Brain microvascular endothelial cell (primary cell): ENCODE measurements around the gene ASPSCR1.

Experiments used
- DNase-seq: peaks from one replicate; pipeline ENCODE4 v3.0.0-alpha.2; 2020
- H3K27ac ChIP-seq: fragments of 250-450 bp; sonication (Bioruptor Pico); 2 replicates; pipeline ENCODE4 v1.5.1; 2020; ENCODE audit warnings: mild to moderate bottlenecking, moderate library complexity
- H3K27me3 ChIP-seq: fragments of 250-450 bp; sonication (Bioruptor Pico); replicated peaks from 2 replicates; pipeline ENCODE4 v1.5.1; 2020; ENCODE audit warnings: mild to moderate bottlenecking
- H3K36me3 ChIP-seq: fragments of 250-450 bp; sonication (Bioruptor Pico); replicated peaks from 2 replicates; pipeline ENCODE4 v1.5.1; 2020; ENCODE audit warnings: mild to moderate bottlenecking
- H3K4me3 ChIP-seq: 2 replicates; pipeline ENCODE4 v1.5.1; 2011; ENCODE audit warnings: low read depth, mild to moderate bottlenecking, control low read depth, low read length, moderate library complexity
- in situ Hi-C: cut with HindIII; loops from 2 replicates; pipeline ENCODE4 v1.10.0; 2017; ENCODE audit warnings: low sequenced_read_pairs, low pct_ligation_motif_present
- TF ChIP-seq, protein P1 (sequence below): IDR thresholded peaks from 2 replicates; pipeline ENCODE4 v1.5.1; 2011; ENCODE audit warnings: low read depth, mild to moderate bottlenecking, moderate library complexity, low read length, control low read depth, inconsistent platforms; ENCODE audit errors: missing control alignments

Gene ASPSCR1

GRCh38 chr17:82050761-82051641, 73.6 kb downstream of the ASPSCR1 start:
- peaks cover 31% of the 10 kb centered on the region for H3K36me3 ChIP-seq
- H3K4me3 ChIP-seq = peak overlapping the region; percentile 77
- TF ChIP-seq, protein P1, sequence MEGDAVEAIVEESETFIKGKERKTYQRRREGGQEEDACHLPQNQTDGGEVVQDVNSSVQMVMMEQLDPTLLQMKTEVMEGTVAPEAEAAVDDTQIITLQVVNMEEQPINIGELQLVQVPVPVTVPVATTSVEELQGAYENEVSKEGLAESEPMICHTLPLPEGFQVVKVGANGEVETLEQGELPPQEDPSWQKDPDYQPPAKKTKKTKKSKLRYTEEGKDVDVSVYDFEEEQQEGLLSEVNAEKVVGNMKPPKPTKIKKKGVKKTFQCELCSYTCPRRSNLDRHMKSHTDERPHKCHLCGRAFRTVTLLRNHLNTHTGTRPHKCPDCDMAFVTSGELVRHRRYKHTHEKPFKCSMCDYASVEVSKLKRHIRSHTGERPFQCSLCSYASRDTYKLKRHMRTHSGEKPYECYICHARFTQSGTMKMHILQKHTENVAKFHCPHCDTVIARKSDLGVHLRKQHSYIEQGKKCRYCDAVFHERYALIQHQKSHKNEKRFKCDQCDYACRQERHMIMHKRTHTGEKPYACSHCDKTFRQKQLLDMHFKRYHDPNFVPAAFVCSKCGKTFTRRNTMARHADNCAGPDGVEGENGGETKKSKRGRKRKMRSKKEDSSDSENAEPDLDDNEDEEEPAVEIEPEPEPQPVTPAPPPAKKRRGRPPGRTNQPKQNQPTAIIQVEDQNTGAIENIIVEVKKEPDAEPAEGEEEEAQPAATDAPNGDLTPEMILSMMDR = no peak
- DNase-seq = no peak
- in situ Hi-C loops = no loop called here
- no peaks in the 10 kb centered on the region for H3K27me3 ChIP-seq
- peak overlapping the region; percentile 21 for H3K27ac ChIP-seq

DNA sequence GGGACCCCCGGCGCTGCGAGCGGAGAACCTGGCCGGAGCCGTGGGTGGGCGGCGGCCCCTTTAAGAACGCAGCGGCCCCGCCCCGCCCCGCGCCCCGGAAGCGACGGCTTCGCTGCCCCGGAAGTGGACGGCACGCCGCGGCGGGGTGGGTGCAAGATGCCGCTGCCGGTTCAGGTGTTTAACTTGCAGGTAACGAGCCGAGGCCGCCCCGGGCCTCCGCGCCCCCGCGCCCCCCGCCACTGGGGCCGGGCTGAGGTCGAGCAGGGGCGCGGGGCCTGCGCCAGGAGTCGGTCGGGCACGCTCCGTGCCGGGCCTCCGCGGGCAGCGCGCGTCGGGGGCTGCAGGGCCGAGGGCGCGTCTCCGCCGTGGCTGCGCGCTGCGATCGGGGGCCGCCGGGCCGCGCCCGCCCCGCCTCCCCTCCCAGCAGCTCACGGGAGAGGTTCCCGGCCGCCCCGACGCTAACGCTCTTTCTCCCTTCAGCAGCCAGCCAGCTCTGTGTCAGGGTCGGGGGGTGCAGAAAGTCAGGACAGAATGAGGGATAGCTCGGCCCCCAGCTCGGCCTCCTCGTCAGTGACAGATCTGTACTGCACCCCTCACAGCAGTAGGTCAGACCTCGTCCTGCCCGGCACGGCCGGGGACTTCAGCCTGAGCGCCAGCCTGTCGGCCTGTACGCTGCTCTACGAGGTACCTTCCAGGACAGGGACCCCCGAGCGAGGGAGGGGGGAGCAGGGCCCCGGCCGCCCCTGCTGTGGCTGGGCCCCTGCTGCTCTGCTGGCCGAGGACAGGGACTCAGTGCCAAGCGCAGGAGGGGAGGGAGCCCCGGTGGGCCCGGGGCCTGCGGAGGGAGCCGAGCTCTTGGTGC, 74.6 kb downstream of the ASPSCR1 start, which contains the start of the genes GPS1 and RFNG:
TSS of gene GPS1 (plus strand) at position 123 of the 862 bp plus-strand sequence. CDS start at position 157, 34 bp downstream.
TSS of gene RFNG (minus strand) at position 36 of the 862 bp plus-strand sequence. CDS start 45 bp downstream, outside the sequence.
- no peaks in the 10 kb centered on the region for H3K27me3 ChIP-seq
- TF ChIP-seq, protein P1 = no peak
- peak within 1 kb of the TSS; percentile 77 for H3K4me3 ChIP-seq
- in situ Hi-C loops = no loop called here
- H3K36me3 ChIP-seq = peaks cover 38% of the 10 kb centered on the region
- no peak for DNase-seq
- H3K27ac ChIP-seq = peak within 1 kb of the TSS; percentile 21

- peaks cover 39% of the 10 kb centered on the region for H3K36me3 ChIP-seq
These were observed 75.2 kb downstream of the ASPSCR1 start for GRCh38 chr17:82052638-82053059.

DNA sequence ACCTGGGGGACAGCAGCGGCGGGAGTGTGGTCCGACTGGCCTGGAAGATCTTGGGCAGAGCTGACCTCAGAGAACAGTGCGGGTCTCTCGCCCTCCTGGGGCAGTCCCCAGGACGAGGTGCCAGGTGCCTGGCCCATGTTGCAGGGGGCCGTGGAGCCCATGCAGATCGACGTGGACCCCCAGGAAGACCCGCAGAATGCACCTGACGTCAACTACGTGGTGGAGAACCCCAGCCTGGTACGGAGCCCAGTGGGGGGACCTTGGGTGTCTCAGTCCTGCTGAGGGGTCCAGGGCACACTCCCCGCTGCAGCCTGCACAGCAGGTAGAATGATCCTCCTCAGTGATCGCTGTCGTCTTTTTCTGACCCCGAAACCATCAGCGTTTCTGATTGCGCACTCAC, 75.7 kb downstream of the ASPSCR1 start:
- TF ChIP-seq, protein P1 = no peak
- Histone ChIP-seq H3K27ac (no peak overlapping the region), H3K36me3 (peaks cover 43% of the 10 kb centered on the region), H3K27me3 (no peaks in the 10 kb centered on the region), H3K4me3 (peak overlapping the region; percentile 77)
- in situ Hi-C loops = no loop called here
- DNase-seq = no peak

More at GRCh38 chr17:82052638-82053059, 75.2 kb downstream of the ASPSCR1 start:
- TF ChIP-seq, protein P1 = no peak
- H3K27ac ChIP-seq = no peak overlapping the region
- no peak for DNase-seq
- no peaks in the 10 kb centered on the region for H3K27me3 ChIP-seq
- in situ Hi-C loops = no loop called here
- H3K4me3 ChIP-seq = peak overlapping the region; percentile 77

DNA sequence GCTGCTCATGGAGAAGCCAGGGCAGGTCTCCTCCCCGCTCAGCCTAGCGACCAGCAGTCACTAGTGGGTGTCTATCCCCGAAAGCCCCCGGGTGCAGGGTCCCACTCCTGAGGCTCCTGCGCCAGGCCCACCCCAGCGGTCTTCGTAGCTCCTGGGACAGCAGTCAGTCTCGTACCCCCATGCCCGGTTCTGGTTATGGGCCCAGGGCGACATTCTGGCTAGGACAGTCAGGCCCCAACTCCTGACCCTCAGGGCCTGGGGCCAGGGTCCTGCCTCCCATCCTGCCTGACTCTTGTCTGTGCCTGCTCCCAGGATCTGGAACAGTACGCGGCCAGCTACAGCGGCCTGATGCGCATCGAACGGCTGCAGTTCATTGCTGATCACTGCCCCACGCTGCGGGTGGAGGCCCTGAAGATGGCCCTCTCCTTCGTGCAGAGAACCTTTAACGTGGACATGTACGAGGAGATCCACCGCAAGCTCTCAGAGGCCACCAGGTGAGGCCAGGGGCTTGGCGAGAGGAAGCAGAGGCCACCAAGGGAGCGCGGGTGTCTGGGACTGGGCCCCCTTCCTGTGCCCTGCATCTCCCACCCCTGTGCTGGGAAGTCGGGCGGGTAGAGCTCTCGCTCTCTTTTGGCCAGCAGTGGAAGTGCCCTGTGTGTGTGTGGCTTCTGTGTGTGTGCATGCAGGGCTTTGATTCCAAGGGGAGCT, 76.3 kb downstream of the ASPSCR1 start:
- H3K36me3 ChIP-seq = peaks cover 47% of the 10 kb centered on the region
- TF ChIP-seq, protein P1 = no peak
- no peak overlapping the region for H3K27ac ChIP-seq
- in situ Hi-C loops = no loop called here
- no peak overlapping the region for H3K4me3 ChIP-seq
- no peak for DNase-seq
- H3K27me3 ChIP-seq = no peaks in the 10 kb centered on the region
